ENCODE results near the gene MRPL24. TPM values are rescaled to one million over a fixed set of nuclear protein-coding genes. Genes with fewer than 3 reads are reported as not detected.

The MRPL24 gene
- total and polyA plus RNA-seq, 2 of the 4 experiments (the other 2 are of a cell fraction), result 68.8 to 99.5 TPM

GRCh38 chr1:156742017-156742416 is 1.1 kb upstream of the MRPL24 start:
- H4K5ac ChIP-seq (ENCODE audit: low read depth, low read length), result no peak overlapping the region
- ATAC-seq (ENCODE audit: low read depth) (no peak), DNase-seq (no peak)
- no peak overlapping the region for H2AK9ac ChIP-seq (replicated peaks; ENCODE audit: low read depth, low read length, poor library complexity)
- no peak overlapping the region for H3K4me2 ChIP-seq (ENCODE audit: low read depth, low read length)
- H3K27ac ChIP-seq (ENCODE audit: insufficient read depth, low read length), result no peak overlapping the region
- H3K9me3 ChIP-seq (ENCODE audit: control insufficient read depth, insufficient read depth, low read length), result no peaks in the 10 kb centered on the region
- H3K27me3 ChIP-seq (ENCODE audit: control insufficient read depth, insufficient read depth, low read length), result no peaks in the 10 kb centered on the region
- H2BK15ac ChIP-seq (ENCODE audit: low read depth, low read length), result no peak overlapping the region
- H2BK5ac ChIP-seq (ENCODE audit: low read depth, low read length, poor library complexity, severe bottlenecking), result no peak overlapping the region
- WGBS, 2 experiments (ENCODE audit: extremely low coverage in 2 of 2, insufficient read length in 1 of 2), result no CpG with 5 or more reads among the region's 3 CpGs
- peak overlapping the region; percentile 72; the same call in 1 of the 2 replicates for H3K4ac ChIP-seq (ENCODE audit: low read depth, low read length)
- in situ Hi-C loops (cut with MboI; ENCODE audit: low sequenced_read_pairs), result no loop called here
- no peak overlapping the region for H3K56ac ChIP-seq (ENCODE audit: extremely low read depth, insufficient read depth, low read length)
- TF ChIP-seq RFX5 (IDR thresholded peaks at IDR 0.05; ENCODE audit: low read depth, low read length) (no peak), BHLHE40 (IDR thresholded peaks at IDR 0.05; ENCODE audit: low read depth, low read length) (no peak), SMC3 (IDR thresholded peaks at IDR 0.05; ENCODE audit: low read depth, low read length) (no peak), RAD21 (IDR thresholded peaks at IDR 0.05; ENCODE audit: low read length) (no peak), MAFK (IDR thresholded peaks at IDR 0.05; ENCODE audit: low read depth, low read length) (0 out of 2 replicates have a peak, but pooled peaks have one; percentile 3)
- TF ChIP-seq, protein P1, sequence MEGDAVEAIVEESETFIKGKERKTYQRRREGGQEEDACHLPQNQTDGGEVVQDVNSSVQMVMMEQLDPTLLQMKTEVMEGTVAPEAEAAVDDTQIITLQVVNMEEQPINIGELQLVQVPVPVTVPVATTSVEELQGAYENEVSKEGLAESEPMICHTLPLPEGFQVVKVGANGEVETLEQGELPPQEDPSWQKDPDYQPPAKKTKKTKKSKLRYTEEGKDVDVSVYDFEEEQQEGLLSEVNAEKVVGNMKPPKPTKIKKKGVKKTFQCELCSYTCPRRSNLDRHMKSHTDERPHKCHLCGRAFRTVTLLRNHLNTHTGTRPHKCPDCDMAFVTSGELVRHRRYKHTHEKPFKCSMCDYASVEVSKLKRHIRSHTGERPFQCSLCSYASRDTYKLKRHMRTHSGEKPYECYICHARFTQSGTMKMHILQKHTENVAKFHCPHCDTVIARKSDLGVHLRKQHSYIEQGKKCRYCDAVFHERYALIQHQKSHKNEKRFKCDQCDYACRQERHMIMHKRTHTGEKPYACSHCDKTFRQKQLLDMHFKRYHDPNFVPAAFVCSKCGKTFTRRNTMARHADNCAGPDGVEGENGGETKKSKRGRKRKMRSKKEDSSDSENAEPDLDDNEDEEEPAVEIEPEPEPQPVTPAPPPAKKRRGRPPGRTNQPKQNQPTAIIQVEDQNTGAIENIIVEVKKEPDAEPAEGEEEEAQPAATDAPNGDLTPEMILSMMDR (conservative IDR thresholded peaks at IDR 0.05; ENCODE audit: low read depth, low read length), result no peak
- ChIA-PET CTCF (interaction anchor here (1.7 kb wide), 1 partner anchor 16 kb away, joined by 4 read pairs; no protein-coding TSS in a partner anchor), POLR2A (ENCODE audit: unreplicated experiment) (interaction anchor here (0.6 kb wide), 1 partner anchor 72 kb away, joined by 8 read pairs; no protein-coding TSS in a partner anchor)
- no peak overlapping the region for H2BK120ac ChIP-seq (ENCODE audit: low read depth, low read length)
- no peak overlapping the region for H2AFZ ChIP-seq (replicated peaks; ENCODE audit: low read length, poor library complexity)
- no peak overlapping the region for H3K4me3 ChIP-seq (ENCODE audit: insufficient read depth, low read depth, low read length)
- H3K36me3 ChIP-seq (ENCODE audit: control insufficient read depth, insufficient read depth, low read length), result peaks cover 35% of the 10 kb centered on the region
- peaks cover 14% of the 10 kb centered on the region for H3K9me1 ChIP-seq (ENCODE audit: insufficient read depth, low read length)
- dilution Hi-C loops (cut with HindIII; ENCODE audit: low sequenced_read_pairs, unreplicated experiment), result no loop called here
- peak overlapping the region; percentile 45 to 93; a peak in 3 of 4 replicates for H4K8ac ChIP-seq (ENCODE audit: low read depth in 2 of 2, low read length in 2 of 2)
- no peak overlapping the region for H3K14ac ChIP-seq (replicated peaks; ENCODE audit: low read depth, low read length)
- 0 out of 2 replicates have a peak, but pooled peaks cover 11% of the 10 kb centered on the region for H4K20me1 ChIP-seq (ENCODE audit: insufficient read depth, low read length)
- peaks cover 6% of the 10 kb centered on the region for H3K4me1 ChIP-seq (ENCODE audit: control insufficient read depth, insufficient read depth, low read length)
- no TSS peak for BruUV-seq (replicated peaks)
- no peak overlapping the region for H3K23ac ChIP-seq (ENCODE audit: low read depth, low read length)
- intact Hi-C loops (cut with micrococcal nuclease), result no loop called here
- H4K91ac ChIP-seq (ENCODE audit: insufficient read depth, low read depth, low read length), result peak overlapping the region; percentile 61; the same call in 1 of the 2 replicates
- H2AK5ac ChIP-seq (ENCODE audit: low read depth, low read length), result no peak overlapping the region
- peaks cover 10 to 69% of the 10 kb centered on the region in 2 experiments; a peak in 3 of 4 replicates for H3K79me1 ChIP-seq (ENCODE audit: low read depth in 1 of 2, low read length in 2 of 2)
- H3K18ac ChIP-seq (ENCODE audit: low read depth, low read length), result no peak overlapping the region
- no peak overlapping the region for H2BK20ac ChIP-seq (ENCODE audit: low read depth, low read length)
- no peak overlapping the region for H3K9ac ChIP-seq (ENCODE audit: low read depth, low read length)

All from IMR-90 (cell line).